ENCODE results near the gene TRAPPC6A.

TRAPPC6A gene

DNA sequence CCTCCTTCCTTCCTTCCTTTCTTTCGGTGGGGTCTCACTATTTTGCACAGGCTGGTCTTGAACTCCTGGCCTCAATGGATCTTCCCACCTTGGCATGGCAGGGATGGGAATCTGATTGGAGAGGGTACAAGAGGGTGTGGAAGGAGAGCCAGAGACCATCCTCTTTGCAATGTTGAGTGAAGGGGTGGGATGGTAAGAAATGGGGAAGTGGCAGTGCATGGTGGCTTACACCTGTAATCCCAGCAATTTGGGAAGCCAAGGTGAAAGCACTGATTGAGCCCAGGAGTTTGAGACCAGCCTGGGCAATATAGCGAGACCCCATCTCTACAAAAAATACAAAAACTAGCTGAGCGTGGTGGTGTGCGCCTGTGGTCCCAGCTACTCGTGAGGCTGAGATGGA lies 6.1 kb upstream of the TRAPPC6A start:
- no peak for DNase-seq

DNA sequence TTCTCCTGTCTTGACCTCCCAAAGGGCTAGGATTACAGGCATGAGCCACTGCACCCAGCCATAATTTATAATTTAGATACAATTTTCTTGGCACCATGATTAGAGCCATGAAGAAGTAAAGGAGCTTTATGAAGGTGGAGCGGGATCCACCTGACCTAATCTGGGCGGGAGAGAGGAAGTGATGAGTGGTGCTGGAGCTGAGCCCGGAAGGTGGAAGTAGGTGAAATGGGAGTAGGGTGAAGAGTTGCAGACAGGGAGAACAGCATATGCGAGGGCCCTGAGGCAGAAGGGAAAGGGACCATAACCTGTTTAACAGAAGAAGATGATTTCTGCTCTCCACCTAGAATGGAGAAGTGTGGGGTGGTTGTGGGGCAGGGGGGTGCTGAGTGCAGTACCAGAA lies 4.7 kb upstream of the TRAPPC6A start:
- DNase-seq, result no peak

DNA sequence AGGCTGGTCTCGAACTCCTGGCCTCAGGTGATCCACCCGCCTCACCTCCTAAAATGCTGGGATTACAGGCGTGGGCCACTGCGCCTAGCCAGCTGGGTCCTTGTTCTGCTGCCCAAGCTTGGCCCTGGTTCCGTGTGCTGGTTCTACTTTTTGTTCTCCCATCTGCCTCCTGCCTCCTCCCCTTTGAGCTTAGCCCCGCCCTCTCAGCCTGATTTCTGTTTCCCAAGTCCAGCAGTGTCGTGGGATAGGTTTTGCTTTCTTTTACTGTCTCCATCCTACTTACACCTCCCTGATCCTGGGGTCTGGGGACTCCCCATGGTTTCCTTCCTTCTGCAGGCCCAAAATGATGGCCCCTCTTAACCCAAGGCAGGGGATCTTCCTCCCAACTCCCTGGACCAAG lies 2.9 kb upstream of the TRAPPC6A start:
- no peak for DNase-seq

- DNase-seq, result no peak
Measured at GRCh38 chr19:45179892-45180370, 1.9 kb upstream of the TRAPPC6A start.

- DNase-seq, result peak; percentile 53
Measured at GRCh38 chr19:45179072-45179891, 1.2 kb upstream of the TRAPPC6A start.

DNA sequence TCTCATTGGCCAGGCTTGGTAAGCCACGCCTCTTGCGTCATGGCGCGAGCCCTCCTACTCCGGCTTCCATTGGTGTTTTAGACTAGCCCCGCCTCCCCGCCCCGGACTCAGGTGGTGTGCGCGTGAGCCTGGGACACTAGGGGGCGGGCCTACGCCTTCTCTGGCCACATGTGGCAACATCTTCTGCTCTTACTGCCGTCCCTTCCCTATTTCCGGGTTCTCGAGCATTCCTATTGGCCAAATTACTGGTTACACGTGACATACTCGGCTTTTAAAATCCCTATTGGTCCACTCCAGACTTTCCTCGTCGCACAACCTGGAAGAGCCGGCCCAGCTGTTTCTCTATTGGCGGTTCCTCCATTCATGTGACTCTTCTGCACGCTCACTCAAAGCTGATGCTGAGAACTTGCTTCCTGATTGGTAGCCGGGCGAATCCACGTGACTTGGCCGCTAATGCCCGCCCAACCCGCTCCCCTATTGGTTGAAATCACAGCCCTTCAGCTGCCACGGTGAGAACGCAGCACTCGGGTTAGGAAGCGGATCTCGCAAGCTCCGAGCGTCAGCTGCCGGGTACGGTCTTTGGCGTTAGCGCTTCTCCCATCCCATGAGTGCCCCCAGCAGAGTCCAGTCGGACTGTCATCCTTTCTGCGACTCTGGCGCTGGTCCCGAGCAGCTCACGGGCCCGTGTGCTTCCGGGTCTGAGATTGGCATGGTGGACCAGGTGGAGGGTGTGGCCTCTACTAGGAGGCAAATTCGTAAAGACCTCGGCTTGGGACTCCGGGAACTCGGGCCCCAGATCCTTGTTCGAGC lies 430 bp upstream of the TRAPPC6A start, which contains the start of gene BLOC1S3:
Gene BLOC1S3 (plus strand): TSS at position 523 of the 810 bp plus-strand sequence. CDS start 513 bp downstream, outside the sequence.
- peak; percentile 100 for DNase-seq

DNA sequence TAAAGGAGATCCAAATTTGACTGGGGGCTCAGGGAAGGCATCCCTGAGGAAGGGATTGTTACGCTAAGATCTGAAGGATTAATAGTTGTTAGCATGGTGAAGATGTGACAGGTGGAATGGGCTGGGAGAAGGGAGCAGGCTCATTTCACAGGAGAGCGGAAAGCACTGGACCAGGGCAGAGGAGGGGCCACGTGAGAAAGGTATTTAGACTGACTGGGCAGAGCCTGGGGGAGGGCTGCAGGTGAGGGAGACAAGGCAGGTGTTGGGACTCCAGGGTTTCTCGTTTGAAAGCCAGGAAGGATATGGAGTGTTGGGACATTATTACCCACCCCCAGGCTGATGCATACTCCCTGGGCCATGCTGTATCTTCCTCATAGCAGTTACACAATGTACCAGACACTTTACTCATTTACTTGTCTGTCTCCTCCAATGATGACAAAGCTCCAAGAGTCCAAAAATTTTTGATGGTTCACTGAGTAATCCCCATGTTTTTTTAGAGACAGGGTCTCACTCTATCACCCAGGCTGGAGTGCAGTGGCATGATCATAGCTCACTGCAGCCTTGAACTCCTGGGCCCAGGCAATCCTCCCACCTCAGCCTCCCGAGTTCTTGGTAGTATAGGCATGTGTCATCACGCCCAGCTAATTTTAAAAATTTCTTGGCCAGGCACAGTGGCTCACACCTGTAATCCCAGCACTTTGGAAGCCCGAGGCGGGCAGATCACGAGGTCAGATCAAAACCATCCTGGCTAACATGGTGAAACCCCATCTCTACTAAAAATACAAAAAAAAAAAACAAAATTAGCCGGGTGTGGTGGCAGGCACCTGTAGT lies 2.3 kb downstream of the TRAPPC6A start:
- peak; percentile 52 for DNase-seq

DNA sequence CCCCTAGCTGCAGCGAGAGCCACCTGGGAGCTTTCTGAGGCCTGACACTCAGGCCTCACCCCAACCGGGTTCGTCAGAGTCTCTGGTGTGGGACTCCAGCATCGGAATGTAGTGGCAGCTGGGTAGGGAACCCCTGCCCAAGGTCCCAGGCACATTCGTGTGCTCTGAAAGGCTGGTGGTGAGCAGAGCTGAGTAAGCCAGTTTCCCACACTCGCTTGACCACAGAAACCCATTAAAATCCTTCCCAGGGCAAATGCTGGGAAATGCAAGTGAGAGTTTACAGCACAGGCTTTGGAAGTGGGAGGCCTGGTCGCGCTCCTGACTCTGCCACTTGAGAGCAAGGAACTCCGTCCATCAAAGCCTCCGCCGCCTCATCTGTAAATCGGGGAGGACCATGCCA lies 4.2 kb downstream of the TRAPPC6A start:
- DNase-seq, result no peak

GRCh38 chr19:45172611-45173208 lies 5.3 kb downstream of the TRAPPC6A start:
- no peak for DNase-seq

DNA sequence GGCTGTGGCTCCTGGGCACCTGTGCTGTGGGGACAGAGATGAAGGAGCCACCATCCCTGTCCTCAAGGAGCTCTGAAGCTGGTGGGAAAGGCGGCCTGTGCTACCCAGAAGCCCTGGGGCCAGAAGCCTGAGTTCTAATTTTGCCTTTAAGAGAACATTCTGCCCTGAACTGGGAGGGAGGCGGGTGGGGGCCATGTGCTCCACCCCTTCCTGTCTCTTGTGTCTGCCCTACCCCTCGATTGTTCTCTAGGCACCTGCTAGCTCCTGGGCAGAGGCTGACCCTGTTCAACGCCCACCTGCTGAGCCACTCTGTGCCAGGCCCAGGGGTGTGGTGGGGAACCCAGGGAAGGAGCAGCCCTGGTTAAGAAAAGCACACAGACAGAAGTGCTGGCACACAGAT lies 5.9 kb downstream of the TRAPPC6A start:
- peak; percentile 35 for DNase-seq

DNA sequence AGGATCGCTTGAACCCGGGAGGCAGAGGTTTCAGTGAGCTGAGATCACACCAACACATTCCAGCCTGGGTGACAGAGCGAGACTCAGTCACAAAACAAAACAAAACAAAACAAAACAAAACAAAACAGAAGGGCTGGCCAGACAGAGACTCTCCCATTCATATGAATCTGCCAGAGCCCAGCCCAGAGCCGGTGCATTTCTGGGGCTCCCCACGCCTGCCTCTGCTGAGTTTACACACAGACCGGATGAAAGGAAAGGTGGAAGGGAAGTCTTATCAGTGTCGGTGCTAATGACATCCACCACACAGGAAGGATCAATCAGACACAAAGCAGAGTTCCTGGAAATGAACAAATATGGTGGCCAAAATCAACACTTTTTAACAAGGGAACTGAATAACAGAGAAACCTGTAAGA lies 6.8 kb downstream of the TRAPPC6A start:
- DNase-seq, result no peak

DNA sequence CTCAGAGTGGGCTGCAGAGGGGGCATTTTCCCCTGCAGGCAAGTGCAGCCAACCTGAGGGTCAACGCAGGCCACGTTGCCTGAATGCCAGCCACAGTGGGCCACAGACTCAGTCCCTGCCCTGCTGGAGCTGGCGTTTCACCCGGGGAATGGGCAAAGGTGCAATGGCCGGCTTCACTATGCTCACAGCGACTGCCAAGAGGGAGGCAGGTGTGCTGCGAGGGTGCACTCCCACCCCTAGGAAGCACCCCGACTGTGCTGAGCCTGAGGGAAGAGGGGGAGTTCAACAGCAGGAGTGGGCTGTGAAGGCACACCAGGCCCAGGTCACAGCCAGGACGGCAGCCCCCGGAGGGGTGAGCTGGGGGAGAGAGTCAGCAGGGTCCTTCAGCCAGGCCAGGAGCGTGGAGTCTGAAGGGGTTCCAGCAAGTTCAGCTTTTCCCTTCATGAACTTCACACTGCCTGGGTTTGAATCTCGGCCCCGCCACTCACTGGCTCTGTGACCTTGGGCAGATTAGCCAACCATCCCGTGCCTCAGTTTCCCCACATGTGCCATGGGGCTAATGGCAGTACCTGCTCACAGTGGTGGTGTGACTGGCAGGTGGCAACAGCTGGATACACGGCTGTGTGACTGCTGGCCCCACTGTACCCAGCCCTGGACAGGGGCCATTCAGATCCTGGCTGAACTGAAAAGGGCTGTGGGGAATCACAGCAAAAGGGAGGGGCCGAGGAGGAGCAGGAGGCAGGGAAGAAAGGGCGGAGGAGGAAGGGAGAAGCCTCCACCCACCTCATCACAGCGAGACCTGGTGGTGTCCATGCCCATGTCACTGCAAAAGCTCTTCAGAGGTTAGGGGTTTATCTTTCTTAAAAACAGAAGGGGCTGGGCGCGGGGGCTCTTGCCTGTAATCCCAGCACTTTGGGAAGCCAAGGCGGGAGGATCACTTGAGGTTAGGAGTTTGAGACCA lies 7.6 kb downstream of the TRAPPC6A start:
- DNase-seq, result no peak

GRCh38 chr19:45169602-45170001 lies 8.4 kb downstream of the TRAPPC6A start:
- DNase-seq, result no peak

GRCh38 chr19:45168767-45169351 lies 9.2 kb downstream of the TRAPPC6A start:
- DNase-seq, result peak; percentile 25

- DNase-seq, result no peak
Measured at GRCh38 chr19:45166723-45167252, 11.2 kb downstream of the TRAPPC6A start.

DNA sequence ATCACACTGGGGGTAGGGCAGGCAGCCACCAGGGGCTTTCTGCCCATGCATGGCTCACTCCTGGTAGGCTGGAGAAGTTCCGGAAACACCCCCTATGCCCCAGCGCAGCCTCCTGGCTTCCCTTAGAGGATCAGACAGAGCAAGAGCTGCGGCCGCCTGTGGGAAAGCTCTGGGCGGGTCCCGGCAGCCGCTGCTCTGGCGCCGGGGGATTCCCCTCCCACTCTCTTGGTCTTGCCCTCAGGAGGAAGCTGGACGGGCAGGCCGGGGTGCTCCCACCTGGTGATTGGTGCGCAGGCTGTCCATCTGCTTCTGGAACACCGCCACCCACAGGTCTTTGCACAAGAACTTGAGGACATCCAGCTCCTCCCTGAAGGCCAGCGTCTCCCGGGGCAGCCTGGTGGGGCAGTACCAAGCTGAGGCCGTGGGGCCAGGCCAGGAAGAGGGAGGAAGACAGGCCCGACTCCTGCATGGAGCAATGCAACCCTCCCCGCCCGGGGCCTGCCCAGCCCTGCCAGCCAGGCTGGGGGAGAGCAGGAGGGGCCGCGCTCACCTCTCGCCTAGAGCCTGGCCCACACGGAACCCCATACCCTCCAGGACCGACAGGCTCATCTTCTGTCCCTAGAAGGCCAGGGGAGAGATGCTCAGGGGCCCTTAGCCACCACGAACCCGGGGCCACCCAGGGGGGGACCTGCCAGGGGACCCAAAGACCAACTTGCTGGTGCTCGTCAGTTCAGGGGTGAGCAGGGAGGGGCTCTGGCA lies 13.3 kb downstream of the TRAPPC6A start:
- no peak for DNase-seq

GRCh38 chr19:45163751-45164460 lies 14.1 kb downstream of the TRAPPC6A start:
- DNase-seq, result no peak

DNA sequence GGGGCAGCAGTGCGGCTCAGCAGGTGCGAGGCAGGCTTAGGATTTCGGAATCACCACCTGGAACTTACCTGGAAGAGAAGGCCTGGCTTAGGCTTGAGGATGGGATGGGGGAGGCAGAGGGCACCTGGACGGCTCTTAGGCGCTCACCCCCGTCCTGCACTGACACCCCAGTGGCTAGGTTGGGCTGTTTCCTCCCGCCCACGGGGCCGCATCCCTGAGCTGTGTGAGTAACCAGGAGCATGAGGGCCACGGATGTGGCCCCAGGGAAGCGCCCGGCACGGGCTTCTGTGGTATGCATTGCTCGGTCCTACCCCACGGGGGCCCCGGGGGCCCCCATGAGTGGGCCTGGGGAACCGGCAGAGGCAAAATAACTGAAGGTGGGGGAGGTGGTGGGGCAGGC lies 14.9 kb downstream of the TRAPPC6A start:
- DNase-seq, result no peak

- no peak for DNase-seq
Measured at GRCh38 chr19:45162608-45163143, 15.4 kb downstream of the TRAPPC6A start.
